ENCODE results near the gene CAB39.
"Not testable (repeated sequence)": the region's sequence is repeated elsewhere in the genome, so short reads cannot be mapped to it uniquely, and the experiment has no call there.

The CAB39 gene

DNA sequence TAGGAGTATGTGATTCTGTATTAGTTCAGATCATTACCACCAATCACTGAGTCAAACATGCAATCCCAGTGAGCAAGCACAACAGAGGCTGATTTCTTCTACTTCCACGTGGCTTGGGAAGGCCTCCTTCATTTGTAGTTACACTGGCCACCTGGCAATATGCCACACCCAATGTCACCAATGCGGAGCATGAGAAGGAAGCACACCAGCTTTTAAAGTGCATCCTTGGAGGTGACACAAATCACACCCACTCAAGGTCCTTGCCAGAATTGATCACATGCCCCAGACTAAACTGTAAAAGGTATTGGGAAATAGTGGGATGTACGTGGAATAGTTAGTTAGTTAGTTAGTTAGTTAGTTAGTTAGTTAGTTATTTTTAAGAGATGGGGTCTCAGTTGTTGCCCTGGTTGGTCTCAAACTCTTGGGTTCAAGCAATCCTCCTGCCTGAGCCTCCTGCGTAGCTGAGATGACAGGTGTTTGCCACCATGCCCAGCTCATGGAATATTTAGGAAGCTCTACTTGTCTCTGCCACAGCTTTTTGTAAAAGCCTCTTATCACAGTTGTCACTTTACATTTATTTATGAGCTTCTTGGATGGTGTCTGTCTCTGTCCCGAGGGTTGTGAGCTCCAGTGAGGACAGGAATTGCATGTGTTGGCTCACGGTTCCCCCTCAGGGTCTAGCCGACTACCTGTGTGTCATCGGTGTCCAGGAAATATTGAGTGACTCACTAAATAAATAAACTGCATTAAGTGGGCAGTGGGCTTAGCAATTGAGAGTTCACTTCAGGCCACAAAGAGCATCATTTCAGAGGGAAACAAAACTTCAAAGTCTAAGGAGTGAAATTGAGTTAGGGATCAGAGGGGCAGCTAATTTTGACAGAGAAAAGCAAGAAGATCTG, 28.1 kb upstream of the CAB39 start:
- DNase-seq = peak; percentile 36

DNA sequence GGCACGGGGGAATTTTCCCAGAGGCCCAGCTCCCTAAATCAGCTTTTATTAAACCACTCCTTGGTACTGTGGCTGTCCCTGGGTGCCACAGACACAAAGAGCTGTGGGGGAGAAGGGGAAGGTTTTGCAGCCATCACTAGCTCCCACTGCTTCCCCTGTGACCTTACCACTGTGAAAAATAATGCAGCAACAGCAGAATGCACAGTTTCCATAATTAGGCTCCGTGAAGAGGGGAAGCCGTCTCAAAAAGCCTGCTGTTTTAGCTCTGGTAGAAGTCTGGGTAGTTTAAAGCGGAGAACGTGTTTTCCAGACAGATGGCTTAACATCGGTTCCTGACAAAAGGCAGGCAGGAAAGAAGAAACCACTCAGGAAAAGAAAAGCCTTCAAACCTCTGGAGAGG, 27.5 kb upstream of the CAB39 start:
- no peak for DNase-seq

DNA sequence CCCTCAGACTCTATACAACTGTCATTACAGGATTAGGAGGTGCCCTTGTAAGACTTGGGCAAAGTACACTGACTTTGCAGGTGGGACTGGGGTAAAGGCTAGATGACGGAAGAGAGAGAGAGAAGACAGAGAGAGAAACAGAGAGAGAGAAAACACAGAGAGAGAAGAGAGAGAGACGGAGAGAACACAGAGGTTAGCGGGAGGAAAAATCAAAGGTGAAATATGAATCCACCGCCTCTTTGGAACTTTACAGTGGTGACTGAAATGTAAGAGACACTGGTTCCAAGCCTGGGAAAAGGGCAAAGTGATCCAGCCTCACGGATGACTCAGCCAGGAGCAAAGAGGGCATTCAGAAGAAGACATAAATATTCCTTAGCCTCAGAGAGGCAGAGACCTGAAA, 25.1 kb upstream of the CAB39 start:
- no peak for DNase-seq

DNA sequence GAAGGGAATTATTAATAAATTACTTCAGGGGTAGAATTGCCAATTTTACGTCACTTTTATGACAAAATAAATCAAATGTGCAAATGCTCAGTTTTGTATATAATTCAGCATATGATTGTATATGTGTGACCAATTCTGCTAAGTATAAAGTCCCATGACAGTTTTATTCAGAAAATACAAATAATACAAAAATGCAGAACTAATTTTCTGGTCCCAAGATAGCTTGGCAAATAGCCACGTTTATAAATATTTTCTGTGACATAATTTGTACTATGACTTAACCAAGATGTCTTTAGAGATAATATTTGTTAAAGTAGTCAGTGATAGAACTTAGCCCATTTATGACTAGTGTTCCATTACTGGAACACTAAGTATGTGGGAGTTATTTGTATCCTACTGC, 24.2 kb upstream of the CAB39 start:
- DNase-seq = no peak

DNA sequence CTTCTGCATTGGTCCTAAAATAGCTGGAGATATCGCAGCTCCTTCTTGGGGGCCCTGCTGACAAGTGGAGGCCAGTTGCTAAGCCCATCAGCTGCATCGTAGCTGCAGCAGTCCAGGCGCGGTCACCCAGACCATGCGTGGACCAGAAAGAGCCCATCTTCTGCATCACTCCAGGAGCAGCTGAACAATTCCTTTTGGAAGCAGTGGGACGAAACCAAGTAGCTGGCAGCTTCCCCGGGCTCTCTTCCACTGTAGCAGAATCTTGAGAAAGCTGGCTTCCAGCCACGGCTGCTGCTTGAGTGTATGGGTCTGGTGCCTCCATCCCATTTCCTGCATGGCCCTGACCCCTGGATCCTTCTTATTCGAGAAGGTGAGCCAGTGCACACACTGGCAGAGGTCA, 22.2 kb upstream of the CAB39 start:
- DNase-seq = peak; percentile 86

DNA sequence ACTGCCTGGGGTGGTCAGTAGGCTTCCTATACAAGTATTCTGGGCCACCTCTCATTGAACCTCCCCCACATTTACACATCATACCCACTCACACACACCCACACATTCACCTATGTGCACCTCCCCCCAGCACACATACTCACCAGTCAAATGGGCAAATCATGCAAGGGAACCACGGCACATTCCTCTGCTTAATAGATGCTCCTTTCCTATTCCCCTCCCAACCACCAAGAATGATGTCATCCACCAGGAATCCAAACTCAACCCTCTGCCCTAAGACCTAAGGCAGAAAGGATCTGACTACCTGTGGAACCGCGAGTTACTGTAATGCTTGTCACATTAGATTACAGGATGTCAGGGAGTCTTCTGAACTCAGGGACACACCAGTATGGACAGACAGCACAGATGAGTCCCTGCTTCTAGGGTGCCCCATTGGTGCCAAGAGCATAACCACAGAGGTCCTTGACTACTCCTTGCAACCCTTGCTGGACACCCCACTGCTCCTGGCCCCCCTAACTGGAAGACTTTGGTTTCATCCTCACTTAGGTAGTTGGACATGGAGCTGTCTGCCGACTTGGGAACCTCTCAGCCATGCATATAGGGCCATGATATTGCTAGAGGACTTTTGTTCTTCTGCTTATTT, 21.5 kb upstream of the CAB39 start:
- peak; percentile 30 for DNase-seq

DNA sequence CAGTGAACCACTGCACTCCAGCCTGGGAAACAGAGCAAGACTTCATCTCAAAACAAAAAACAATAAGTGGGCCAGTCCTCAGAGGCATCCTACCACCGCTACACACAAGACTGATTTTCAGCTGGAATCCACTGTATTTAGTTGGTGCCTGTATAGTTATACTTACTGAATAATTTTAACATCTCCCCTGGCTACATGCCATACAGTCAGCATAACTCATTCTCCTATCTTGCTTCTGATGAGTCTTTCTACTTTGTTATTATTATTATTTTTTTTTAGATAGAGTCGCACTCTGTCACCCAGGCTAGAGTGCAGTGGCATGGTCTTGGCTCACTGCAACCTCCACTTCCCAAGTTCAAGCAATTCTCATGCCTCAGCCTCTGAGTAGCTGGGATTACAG, 19.9 kb upstream of the CAB39 start:
- DNase-seq = no peak

DNA sequence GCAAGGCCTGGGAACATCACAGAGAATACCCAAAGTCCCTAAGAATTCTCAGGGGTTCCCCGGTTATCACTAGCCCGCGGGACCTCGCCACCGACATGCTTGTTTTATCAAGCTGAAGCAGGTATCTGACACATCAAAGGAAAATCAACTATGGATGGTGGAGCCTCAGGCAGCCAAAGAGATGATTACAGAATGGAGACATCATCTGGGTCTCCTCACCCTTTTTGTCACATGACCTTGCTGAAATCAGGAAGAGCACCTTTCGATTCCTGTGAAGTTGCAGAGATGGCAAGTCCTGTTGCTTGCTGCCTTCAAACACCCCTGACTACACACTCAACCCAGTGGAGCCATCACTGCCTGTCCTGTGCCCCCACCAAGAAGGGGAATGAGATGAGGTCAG, 19.2 kb upstream of the CAB39 start:
- no peak for DNase-seq

DNA sequence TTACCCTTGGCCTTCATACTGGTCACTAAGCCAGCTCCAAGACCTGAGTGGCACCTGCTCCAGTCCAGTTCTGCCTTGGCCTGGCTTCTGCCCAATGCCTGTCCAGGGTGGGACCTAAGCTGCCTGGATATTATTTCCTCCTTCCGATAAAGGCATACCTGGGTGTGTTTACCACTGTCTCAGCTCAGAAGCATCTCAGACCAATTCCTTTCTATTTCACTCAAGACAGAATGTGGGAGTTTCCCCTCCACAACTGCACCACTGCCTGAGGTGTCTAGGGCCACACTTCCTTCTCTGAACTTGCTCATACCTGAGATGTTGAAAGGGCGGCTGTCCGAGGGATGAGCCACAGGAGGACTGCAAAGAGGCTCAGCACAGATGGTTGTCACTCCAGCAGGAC, 18.4 kb upstream of the CAB39 start:
- no peak for DNase-seq

DNA sequence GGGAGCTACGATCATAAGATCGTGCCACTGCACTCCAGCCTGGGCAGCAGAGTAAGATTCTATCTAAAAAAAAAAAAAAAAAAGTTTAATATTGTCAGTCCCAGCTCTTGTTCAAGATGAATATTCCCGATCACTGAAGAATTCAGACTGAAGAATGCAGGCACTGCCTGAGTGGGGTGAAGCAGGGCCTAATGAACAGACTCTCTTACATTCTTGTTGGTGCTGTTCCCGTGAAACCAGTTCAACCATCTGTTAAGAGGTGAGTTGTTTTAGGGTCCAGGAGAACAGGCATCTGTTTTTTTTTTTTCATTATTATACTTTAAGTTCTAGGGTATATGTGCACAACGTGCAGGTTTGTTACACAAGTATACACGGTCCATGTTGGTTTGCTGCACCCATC, 17.1 kb upstream of the CAB39 start:
- no peak for DNase-seq

DNA sequence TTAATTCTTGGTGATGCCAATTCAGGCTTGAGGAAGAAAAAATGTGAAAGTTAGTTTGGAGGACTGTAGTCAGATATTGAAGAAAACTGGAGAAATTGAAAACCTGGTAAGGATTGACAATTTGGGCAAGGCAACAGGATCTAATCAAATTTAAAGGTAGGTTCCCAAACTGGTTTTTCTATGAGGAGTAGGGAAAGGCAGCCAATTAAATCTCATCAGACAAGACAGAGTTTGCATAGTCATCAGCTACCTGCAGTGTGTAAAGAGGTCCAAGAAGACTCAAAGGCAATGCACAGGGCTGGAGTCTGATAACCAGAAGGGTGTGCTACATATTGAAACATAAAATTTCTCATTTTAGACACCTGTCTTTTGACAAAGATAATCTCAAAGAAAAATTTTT, 16.0 kb upstream of the CAB39 start:
- DNase-seq = no peak

DNA sequence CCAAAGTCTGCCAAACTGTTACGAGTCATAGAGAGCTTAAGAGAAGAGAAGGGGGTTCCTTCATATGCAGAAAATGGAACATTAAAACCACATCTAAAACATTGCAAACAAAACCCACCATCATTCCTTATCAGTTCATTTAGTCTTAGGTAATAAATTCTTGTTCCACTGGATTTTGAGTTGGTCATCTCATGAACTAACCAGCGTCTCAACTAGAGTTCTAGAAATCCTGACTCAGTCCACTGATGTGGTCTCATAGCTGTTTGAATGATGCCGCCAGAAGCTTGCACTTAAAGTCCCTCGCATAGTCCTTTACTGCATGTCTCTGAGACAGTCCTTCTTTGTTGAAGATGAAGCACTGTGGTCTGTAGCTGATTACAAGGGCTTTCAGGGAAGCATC, 15.0 kb upstream of the CAB39 start:
- DNase-seq = no peak

DNA sequence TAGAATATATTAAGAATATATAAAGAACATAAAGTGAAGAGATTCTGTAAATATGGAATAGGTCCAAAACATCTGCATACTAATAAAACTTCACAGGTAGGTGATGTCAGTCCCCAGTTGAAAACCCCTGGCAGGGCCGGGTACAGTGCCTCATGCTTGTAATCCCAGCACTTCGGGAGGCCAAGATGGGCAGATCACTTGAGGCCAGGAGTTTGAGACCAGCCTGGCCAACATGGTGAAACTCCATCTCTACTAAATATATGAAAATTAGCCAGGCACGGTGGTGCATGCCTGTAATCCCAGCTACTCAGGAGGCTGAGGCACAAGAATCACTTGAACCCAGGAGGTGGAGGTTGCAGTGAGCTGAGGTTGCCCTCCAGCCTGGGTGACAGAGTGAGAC, 13.9 kb upstream of the CAB39 start:
- DNase-seq = not testable (repeated sequence)

DNA sequence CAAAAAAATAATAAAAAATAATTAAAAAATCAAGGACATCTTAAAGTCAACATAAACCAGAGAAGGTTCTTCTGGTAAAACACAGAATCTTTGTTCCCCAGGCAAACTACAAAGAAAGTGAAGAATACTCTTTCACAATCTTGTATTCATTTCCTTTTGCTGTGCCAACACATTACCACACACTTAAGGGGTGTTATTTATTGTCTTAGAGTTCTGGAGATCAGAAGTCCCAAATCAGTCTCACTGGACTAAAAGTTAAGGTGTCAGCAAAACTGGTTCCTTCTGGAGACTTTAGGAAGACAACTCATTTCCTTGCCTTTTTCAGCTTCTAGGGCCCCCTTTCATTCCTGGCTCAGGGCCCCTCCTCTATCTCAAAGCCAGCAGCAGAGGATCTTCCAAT, 12.2 kb upstream of the CAB39 start:
- DNase-seq = no peak

DNA sequence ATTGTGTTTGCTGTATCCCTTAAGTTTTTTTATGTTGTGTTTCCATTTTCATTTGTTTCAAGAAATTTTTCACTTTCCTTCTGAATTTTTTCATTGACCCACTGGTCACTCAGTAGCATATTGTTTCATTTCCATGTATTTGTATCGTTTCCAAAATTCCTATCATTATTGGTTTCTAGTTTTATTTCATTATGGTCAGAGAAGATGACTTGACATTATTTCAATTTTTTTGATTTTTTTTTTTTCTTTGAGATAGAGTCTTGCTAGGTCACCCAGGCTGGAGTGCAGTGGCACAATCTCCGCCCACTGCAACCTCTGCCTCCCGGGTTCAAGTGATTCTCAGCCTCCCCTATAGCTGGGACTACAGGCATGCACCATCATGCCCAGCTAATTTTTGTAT, 11.3 kb upstream of the CAB39 start:
- DNase-seq = no peak

DNA sequence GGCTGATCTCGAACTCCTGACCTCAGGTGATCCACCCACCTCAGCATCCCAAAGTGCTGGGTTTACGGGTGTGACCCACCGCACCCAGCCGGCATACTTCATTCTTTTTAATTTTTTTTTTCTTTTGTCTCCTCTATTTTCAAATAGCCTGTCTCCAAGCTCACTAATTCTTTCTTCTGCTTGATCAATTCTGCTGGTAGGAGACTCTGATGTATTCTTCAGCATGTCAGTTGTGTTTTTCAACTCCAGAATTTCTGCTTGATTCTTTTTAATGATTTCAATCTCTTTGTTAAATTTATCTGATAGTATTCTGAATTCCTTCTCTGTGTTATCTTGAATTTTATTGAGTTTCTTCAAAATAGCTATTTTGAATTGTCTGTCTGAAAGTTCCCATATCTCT, 10.2 kb upstream of the CAB39 start:
- DNase-seq = not testable (repeated sequence)

DNA sequence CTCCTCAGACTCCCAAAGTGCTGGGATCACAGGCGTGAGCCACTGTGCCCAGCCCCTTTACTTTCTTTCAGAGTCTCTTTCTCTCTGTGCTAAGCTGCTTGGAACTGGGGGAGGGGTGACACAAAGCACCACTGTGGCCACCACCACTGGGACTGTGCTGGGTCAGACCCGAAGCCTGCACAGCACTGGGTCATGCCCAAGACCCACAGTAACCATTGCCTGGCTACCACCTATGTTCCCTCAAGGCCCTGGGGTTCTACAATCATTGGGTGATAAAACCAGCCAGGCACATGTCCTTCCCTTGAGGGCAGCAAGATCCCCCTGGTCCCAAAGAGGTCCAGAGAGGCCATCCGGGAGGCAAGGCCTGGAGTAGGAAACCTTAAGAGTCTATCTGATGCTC, 9.1 kb upstream of the CAB39 start:
- DNase-seq = no peak

DNA sequence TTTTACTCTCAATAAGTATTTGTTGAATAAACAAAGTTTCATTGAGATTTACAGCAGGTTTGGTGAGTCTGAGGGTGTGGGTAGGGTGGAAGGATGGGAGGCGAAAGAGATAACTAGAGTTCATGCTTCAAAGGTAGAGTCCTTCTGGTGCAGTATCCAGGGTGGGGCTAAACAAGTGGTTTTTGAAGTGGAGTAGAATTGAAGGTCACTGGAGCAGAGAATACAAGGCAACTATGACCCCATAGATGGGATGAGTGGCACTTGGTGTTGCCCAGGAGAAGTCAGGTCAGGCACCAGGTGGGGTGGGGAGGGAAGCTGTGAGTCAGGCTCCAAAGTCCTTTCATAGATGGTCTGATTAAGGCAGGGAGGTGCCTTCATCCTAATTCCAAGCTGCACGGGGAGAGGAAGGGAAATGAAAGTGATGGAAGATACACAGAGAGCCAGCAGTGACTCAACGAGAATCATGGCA, 6.6 kb upstream of the CAB39 start:
- peak; percentile 6 for DNase-seq

DNA sequence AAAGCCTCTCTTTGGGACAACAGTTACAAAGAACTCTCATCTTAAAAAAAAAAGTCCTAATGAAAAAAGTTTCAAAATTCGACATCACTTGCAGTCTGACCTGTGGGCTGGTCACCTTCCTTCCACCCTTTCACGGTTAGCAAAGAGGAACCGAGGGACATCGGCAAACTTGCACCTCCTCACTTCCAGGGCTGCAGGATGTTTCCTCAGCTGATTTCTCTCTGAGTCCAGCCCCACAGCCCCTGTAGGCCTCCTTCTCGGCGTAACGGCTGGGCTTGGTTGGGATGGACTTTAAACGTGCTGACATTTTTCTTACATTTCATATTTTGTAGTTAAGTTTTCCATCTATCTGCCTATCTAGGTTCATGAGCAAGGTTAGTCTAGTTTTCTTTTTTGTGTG, 5.7 kb upstream of the CAB39 start:
- DNase-seq = no peak

DNA sequence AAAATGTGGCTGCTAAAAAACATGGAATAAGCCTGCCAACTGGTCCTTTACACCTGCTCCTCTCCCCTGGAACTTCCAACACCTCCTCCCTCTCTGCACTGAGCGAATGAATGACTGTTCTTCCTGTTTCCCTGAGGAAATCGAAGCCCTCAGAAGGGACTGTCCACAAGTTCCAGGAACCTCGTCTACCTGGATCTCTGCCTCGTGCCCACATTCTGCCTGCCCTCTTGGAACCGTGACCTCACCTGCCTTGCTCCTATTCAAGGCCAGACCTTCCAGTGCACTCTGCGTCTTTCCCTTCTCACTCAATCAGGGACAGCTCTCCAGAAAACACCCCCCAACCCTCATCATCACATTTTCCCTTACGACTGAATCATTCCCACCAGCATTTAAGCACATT, 4.4 kb upstream of the CAB39 start:
- no peak for DNase-seq

DNA sequence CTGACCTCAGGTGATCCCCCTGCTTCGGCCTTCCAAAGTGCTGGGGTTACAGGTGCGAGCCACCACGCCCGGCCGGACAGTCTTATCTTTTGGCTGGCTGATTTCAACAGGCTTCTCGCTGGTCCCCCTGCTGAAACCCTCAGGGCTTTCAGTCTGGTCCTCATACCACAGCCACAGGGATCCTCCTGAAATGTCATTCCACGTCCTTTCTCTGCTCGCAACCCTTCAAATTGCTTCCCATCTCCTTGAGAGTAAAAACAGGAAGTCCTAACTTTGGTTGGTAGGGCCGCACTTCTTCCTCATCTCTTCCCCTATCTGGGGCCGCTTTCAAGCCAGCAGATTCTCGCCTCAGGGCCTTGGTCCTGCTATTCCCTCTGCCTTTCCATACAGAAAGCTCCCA, 1.4 kb upstream of the CAB39 start:
- no peak for DNase-seq

DNA sequence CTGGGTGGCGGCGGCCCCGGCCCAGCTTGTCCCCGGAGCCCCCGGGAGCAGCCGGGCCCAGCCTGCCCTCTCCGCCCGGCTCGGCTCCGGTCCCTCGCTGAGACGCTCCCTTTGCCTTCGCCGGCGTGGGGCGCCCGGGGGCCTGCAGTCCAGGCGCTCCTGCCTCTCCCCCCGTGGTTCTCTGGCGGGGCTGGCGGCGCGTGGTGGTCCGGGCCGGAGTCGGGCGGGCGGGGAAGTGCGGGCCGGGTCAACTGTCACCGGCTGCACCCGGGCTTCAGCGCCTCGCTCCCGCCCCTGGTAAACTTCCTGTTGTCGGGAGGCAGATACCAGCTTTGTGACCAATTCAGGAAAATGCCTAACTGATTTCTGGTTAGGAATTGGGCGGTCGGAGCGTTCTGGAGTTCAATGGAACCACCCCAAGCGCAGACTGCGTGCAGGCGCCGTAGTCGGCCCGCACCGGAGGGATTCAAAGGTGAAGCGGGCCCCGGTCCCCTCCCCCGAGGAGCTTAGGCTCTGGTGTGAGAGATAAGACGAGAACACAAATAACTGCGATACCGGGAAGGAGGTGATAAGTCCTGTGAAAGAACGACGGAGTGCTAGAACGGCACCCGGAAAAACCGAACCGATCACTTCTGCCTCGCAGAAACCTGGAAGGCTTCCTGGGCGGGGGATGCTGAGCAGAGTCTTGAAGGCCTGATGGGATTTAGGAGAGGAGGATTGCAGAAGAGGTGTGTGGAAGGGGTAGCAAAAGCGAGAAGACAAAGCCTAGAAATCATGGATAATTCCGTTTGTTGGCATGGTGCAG, 891 bp downstream of the CAB39 start:
- DNase-seq = peak; percentile 14

DNA sequence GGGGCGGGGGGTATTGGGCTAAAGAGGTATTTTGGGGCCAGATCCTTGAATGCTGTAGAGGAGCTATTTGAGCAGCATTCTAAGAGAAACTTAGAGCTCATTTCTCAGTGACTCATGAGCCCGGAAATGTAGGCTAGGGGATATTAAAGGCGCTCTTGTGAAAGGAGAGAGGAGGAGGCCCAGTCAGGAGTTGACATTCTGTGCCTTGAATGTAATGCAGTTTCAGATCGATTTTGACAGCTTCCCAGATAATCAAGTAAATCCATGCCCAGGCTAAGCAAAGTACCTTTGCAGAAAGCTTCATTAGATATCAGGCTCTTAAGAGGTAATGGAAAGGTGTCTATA, 1.5 kb downstream of the CAB39 start:
- no peak for DNase-seq

DNA sequence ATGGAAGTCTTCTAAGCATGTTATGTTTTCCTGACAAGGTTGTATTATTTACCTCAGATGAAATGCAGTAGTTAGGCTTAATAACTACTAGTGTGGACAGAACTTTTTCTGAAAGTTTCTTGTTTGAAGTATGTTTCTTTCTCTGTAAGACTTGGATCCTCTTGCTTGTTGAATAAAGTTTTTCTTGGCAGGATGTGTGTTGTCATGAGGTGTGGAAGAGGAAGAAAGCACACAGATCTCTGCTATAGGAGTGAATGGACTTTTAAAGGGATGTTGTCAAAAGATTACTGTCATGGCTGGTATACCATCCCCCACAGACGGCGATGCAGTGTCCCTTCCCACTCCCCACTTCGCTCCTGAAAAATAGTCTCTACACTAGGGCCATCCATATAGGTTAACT, 2.6 kb downstream of the CAB39 start:
- DNase-seq = no peak
